Stimulated activated CD8-positive, alpha-beta memory T cell treated with anti-CD3 and anti-CD28 coated beads, Interleukin-12 subunit alpha, Interleukin-12 subunit beta, amount 100 ng/mL, for 24 hours (primary cell): ENCODE measurements around the gene ZNF526.

Source experiments
- DNase-seq: peaks from one replicate; pipeline ENCODE4 v3.0.0-alpha.2; 2020; ENCODE audit errors: extremely low read depth

Gene ZNF526

DNA sequence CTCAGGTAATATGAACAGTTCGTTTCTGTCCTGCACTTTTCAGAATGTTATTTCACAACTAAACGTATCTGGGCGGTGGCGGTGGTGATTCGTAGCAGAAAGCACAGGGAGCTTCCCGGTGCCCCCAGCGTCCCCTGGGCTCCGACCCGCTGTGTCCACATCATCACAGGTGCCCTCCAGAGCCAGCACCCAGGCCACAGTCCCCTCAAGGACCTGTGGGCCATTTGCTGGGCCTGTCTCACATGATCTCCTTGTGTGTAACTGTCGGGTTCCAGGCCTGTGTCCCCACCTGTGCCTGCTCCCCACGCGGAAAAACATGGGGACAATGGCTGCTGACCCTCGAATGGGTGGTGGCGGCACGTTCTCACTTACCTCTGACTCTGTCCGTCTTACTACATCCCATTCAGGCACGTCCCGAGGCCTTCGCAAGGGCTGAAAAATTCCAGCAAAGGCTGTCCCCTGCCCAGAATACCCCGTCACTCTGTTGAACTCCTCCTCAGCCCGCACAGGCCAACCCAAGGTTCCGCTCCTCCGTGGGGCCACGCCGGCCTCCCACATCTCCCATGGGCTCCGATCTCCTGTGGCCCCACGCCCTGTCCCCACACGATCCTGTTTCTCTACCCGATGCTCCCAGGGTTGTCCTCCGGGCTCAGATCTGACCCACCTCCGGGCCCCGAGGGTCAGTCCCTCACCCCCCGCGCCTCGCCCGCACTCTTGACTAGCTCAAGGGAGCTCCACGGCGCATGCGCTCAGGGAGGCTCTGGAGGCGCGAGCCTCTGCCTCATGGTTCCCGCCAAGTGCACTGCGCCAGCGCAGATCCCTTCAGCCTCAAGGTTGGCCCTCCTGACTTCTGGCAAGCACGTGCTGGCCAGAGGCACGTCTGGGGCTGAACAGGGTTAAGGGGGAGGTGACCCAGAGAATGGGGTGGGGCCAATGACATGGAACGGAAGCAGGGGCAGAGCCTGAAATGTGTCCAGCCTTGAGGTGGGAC lies 23.8 kb upstream of the ZNF526 start:
- no peak for DNase-seq

DNA sequence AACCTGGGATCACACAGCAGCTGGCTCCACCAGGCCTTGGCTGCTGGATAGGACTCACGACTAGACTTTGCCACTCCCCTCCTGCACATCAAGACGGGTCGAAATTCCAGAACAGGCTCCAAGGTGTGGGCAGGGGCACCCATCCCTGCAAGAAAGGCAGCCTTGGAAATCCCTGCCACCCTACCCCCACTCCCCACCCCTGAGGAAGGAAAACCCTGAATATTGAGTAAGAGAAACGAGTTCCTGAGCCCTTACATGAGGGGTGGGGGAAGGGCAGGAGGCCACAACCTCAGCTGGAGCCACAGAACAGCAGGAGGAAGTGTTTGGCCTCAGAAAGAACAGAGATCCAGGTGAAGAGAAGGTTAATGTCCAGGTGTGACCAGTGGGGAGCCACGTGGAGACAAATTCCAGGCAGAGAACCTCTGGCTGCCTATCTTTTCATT lies 22.7 kb upstream of the ZNF526 start:
- no peak for DNase-seq

GRCh38 chr19:42198676-42199439 lies 21.3 kb upstream of the ZNF526 start:
- no peak for DNase-seq

DNA sequence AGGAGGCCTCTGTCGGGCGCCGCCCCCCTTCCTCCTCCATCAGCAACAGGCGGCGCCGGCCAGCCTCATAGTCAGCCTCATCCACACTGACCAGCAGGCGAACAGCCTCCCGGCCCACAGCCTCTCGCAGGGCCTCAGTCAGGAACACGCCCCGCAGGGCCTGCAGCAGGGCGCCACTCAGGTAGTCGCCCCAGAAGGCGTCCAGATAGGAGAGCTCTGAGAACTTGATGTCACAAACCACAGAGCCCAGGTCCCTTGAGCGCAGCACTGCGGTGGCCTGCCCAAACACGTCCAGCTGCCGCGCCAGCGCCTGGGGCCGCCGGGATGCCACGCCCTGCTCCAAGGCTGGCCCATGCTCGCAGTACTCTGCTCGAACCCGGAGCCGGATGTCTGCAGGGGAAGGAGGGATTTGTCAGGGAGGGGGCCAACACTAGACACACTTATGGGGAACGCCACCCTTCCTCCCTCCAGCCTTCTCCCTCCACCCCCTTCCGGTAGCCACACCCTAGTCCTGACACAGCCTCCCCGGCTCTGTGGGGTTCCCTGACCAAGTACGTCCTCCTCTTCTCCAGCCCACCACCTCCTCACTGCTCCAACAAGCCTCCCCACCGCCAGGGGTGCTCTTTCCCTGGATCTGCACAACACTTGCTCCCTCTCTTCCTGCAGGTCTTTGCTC lies 20.5 kb upstream of the ZNF526 start:
- DNase-seq: no peak

GRCh38 chr19:42200116-42200715 lies 19.9 kb upstream of the ZNF526 start:
- no peak for DNase-seq

DNA sequence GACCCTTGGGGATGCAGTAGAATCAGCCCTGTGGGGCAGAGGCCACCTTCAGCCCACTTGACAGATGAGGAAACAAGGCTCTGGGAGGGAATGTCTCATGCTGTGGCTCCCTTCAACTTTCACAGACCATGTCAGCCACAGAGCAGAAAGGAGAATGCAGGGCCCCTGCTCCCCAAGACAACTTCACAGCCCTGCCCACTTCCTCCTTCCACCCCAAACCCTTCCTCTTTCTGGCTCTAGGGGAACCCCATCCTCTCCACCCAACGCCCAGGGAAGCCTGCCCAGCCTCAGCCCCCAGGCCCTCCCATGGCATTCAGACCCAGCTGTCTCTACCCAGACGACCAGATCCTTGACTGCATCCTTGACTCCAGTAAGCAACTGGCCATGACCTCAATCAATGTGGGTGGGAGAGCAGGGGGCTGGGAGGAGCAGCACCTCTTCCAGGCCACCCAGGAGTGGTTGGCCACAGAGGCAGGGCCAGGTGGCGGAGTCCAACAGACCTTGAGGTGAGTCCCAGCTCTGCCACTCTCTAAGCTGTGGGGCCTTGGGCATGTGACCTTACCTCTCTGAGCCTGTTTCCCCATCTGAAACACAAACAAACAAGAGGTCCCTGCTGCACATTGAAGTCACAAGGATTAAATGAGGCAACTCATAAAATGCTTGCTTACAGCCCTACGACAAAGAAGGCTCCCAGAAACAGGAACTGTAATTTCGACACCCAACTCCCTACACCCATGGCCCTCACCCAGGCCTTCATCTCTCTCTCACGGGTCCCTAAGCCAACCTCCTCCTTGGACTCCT lies 18.4 kb upstream of the ZNF526 start:
- DNase-seq: no peak

- DNase-seq: no peak
These were observed 17.7 kb upstream of the ZNF526 start for GRCh38 chr19:42202290-42202880.

DNA sequence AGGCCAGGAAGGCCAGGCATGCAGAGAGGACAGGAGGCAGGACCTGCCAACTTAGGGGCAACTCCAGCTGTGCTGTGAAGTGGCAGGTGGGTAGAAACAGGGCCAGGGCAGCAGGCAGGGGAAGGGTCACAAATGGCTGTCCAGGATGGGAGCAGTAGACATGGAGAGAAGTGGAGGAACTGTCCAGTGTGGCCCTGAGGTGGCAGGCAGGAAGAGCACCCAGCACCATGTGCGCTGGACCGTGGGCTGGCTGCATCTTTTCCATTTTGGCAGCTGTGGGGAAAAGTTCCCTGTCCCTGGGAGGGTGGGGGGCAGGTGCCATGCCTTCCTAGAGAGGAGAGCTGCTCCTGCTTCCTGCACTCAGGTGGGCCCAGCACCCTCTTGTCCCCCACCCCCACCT lies 16.4 kb upstream of the ZNF526 start:
- no peak for DNase-seq

GRCh38 chr19:42204664-42205063 lies 15.4 kb upstream of the ZNF526 start:
- DNase-seq: no peak

GRCh38 chr19:42206871-42207755 lies 13.0 kb upstream of the ZNF526 start:
- DNase-seq: no peak

DNA sequence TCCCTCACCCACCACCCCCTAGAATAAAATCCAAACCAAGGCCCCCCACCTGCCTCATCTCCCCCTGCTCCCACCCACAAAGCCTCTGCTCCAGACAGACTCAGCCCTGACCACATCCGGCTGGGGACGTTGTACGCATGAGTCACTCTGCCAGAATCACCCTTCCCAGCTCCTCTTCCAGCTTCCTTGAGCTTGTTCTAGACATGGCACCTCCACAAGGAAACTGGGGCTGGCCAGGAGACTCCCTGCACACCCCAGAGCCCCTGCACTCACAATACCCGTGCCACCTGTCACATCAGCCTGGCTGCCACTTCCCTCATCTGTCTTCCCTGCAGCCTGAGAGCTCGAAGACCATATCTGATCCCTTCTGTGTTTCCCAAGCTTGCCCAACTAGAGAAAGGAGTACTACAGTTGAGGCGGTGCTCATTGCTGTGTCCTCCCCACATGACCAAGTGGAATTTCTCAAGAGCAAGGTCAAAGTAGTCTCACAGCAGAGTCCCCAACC lies 12.3 kb upstream of the ZNF526 start:
- no peak for DNase-seq

- DNase-seq: no peak
These were observed 11.5 kb upstream of the ZNF526 start for GRCh38 chr19:42208612-42209011.

DNA sequence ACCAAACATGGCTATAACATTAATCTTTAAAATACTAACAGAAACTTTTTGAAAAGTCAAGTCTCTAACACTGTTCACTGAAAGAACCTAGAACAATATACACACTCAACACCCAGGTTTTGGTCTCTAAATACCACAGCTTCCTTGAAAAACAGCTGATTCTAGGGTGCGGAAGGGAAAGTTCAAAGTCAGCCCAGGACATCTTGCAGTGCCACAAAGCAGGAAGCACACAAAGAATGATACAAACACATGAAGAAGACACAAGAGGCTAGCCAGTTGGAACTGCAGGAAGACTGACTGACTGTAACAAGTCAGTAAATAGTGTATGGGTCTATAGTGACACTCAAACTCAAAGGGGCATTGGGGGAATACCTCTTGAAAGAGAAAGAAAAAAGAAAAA lies 7.2 kb upstream of the ZNF526 start:
- DNase-seq: no peak

DNA sequence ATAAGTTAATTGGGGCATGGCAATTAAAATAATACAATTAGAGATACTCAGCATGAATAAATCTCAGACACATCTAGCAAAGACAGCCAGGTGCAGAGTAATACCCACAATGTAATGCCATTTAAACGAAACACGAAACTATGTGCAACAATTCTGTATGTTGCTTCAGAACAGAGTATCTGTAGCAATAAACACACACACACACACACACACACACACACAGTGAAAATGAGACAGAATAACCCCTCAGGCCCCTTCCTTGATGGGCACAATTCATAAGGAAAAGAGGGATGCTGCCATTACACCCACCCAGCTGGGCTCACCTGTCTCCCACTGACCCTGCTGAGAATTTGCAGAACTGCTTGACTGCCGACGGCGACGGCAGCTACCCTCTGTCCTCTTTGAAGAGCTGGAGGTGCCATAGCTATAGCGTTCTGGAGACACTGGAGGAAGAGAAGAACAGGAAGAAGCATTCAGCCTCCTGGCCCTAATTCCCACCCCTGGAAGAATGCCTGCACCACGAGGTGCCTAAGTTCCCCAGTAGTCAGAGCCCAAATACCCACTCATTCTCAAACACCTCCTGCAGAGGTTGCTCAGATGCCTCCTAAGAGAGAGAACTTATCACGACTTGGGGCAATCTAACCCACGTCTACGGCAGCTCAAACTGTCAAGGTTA lies 5.2 kb upstream of the ZNF526 start:
- DNase-seq: no peak

DNA sequence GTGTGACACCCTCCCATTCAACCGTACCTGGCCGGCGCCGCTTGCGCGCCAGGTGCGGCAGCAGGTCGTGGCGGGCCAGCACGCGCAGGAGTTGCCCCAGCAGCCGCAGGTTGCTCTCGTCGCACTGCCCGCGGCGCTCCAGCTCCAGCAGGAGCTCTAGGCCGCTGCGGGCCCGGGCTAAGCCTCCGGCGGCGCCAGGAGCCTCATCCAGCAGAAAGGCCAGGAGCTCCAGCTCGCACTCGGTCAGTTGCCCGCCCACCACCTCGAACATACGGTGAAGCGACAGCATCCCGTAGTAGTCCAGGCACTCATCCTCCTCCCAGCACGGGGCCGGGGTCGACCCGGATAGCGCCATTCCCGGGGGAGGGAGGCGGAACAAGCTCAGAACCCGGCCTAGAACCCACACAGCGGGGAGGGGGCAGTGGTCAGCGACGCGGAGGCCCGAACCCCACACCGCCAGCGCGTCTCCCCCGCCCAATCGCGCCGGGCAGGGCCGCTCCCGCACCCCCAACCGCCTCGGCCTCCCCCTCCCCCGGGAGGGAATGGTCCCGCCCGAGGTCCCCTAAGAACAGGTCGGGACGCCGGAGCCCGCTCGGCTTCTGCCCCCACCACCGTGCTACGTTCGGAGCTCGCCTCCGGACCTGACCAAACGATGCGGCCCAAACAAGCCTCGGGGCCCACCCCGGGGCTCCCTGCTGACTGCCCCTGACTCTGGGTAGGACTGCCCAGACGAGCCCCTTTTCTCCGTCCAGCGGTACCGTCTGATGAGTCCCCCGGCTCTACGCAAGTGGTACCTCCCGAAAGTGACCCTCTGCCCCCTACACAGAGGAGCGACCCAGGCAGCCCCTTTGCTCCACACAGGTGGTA lies 3.2 kb upstream of the ZNF526 start:
- no peak for DNase-seq

GRCh38 chr19:42217520-42218437 lies 2.3 kb upstream of the ZNF526 start, which contains the start of gene DEDD2:
Gene DEDD2, minus strand, starts transcription at chr19:42217677. Its CDS starts 670 bp downstream, at chr19:42217007.
- DNase-seq: peak; percentile 94

GRCh38 chr19:42220751-42221097 lies 612 bp downstream of the ZNF526 start:
- no peak for DNase-seq
